ENCODE results near the gene ACTL7A.

GRCh38 chr9:108857572-108857971 is 4.5 kb upstream of the ACTL7A start:
- TF ChIP-seq CTCF (IDR thresholded peaks at IDR 0.05 in 2 of 3, conservative IDR thresholded peaks at IDR 0.05 in 1 of 3; ENCODE audit: insufficient read depth in 2 of 3, low read depth in 1 of 3, low read length in 3 of 3) (no peak), ZKSCAN1 (IDR thresholded peaks at IDR 0.05; ENCODE audit: low read depth, low read length) (no peak), CBFB (CRISPR knock-in tag; IDR thresholded peaks at IDR 0.05) (no peak), TCF7 (IDR thresholded peaks at IDR 0.05; ENCODE audit: borderline replicate concordance) (no peak), MYC (IDR thresholded peaks at IDR 0.05; ENCODE audit: low read depth, low read length) (no peak), MYC (CRISPR knock-in tag; IDR thresholded peaks at IDR 0.05; ENCODE audit: borderline replicate concordance, low read depth) (no peak), POLR2B (IDR thresholded peaks at IDR 0.05; ENCODE audit: low read depth, partially characterized antibody) (no peak), RBFOX2 (IDR thresholded peaks at IDR 0.05; ENCODE audit: low read depth, low read length) (no peak)

All from K562 (cell line).